H1 (cell line): ENCODE data around the gene C1GALT1. TPM values are rescaled to one million over a fixed set of nuclear protein-coding genes. Genes with fewer than 3 reads are reported as not detected.

ENCODE experiments used
- CBX8 ChIP-seq: fragments of 300-800, 300-1000 bp; sonication (generic); IDR thresholded peaks from 2 replicates; pipeline ENCODE4 v1.7.1; 2016; ENCODE audit warnings: low read depth, low read length, borderline replicate concordance
- FOSL1 ChIP-seq: IDR thresholded peaks from 2 replicates; pipeline ENCODE4 v1.6.1; 2011; ENCODE audit warnings: mild to moderate bottlenecking, low read depth, low read length, moderate library complexity; ENCODE audit not compliant: insufficient read depth
- PHF8 ChIP-seq: fragments of 200-600 bp; sonication (generic); conservative IDR thresholded peaks from 2 replicates; pipeline ENCODE4 v1.7.1; 2012; ENCODE audit warnings: low read depth, mild to moderate bottlenecking, inconsistent platforms, low read length, moderate library complexity
- polyA plus RNA-seq, 7 experiments: library from polyadenylated mRNA; depleted of rRNA in 3 of 7; stranded (reverse) in 5 of 7; unstranded in 2 of 7; fragments of >200 nt in 5 of 7; fragments of 200-250 nt in 2 of 7; gene quantifications; 1 replicate in 5 of 7; 2 replicates in 1 of 7; 4 replicates in 1 of 7; pipeline versions ENCODE4 v1.2.1 to v1.2.3, GENCODE V29; 2011 to 2013; ENCODE audit warnings: missing spikeins in 2 of 7, mixed read lengths in 2 of 7
- total RNA-seq: library from RNA; stranded (reverse); fragmentation: NEBNext Ultra II Directional; extraction: Animal tissue kit (Norgen Biotek cat#: 25700); gene quantifications from 2 replicates; pipeline ENCODE4 v1.2.1, GENCODE V29; 2021
- TF ChIP-seq, protein P1 (sequence below): IDR thresholded peaks from 2 replicates; pipeline ENCODE4 v1.6.1; 2011; ENCODE audit warnings: low read length, improper control_type of control experiment
- TF ChIP-seq, protein P2 (sequence below), 3 experiments: IDR thresholded peaks; 1 replicate in 2 of 3; 2 replicates in 1 of 3; pipeline versions ENCODE4 v1.5.1 to v1.6.1; 2011; ENCODE audit warnings: low read length in 3 of 3, mild to moderate bottlenecking in 3 of 3, inconsistent platforms in 2 of 3, low read depth in 1 of 3, moderate library complexity in 1 of 3; ENCODE audit not compliant: insufficient read depth in 1 of 3; ENCODE audit errors: control extremely low read depth in 1 of 3

Gene C1GALT1
- total and polyA plus RNA-seq, 2 of the 8 experiments (the other 6 are each of a cell fraction or from before 2014, with no cell fraction given): 18.7 to 94.2 TPM

DNA sequence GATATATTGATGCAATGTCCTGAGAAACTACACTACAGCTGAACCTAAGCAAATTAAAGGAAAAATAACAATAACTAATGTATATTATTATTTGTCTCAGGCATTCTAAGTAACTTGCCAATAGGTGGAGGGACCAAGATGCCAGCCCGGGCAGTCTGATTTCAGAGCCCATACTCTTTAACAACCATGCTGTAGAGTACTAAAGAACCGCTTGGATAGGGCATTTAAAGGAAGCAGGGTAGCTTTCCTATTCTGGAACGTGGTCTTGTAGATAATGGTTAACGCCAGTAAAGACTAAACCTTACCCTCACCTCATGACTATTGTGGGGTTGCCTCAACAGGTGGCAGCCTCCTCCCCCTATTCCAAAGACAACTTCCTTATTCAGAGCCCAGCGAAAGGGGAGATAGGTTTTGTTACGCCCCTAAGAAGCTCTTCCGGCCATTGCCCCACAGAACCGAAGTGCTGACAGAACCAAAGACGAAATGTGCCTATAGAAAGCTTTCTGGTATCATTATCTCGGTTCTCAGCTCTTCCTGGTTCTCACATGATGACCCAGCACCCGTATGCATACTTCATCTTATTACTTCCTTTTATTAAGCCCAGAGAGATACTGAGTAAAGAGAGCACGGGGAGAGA, 707 bp upstream of the C1GALT1 start (continued):
- TF ChIP-seq, protein P1, sequence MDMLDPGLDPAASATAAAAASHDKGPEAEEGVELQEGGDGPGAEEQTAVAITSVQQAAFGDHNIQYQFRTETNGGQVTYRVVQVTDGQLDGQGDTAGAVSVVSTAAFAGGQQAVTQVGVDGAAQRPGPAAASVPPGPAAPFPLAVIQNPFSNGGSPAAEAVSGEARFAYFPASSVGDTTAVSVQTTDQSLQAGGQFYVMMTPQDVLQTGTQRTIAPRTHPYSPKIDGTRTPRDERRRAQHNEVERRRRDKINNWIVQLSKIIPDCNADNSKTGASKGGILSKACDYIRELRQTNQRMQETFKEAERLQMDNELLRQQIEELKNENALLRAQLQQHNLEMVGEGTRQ: no peak
- TF ChIP-seq PHF8 (no peak), CBX8 (no peak), FOSL1 (no peak)
- TF ChIP-seq, protein P2, sequence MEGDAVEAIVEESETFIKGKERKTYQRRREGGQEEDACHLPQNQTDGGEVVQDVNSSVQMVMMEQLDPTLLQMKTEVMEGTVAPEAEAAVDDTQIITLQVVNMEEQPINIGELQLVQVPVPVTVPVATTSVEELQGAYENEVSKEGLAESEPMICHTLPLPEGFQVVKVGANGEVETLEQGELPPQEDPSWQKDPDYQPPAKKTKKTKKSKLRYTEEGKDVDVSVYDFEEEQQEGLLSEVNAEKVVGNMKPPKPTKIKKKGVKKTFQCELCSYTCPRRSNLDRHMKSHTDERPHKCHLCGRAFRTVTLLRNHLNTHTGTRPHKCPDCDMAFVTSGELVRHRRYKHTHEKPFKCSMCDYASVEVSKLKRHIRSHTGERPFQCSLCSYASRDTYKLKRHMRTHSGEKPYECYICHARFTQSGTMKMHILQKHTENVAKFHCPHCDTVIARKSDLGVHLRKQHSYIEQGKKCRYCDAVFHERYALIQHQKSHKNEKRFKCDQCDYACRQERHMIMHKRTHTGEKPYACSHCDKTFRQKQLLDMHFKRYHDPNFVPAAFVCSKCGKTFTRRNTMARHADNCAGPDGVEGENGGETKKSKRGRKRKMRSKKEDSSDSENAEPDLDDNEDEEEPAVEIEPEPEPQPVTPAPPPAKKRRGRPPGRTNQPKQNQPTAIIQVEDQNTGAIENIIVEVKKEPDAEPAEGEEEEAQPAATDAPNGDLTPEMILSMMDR (IDR thresholded peaks at IDR 0.05; ENCODE audit: control extremely low read depth in 1 of 3, insufficient read depth in 1 of 3, low read depth in 1 of 3, low read length in 3 of 3): peak in 1 of 3 experiments; percentile 5; a peak in 1 of 4 replicates
